Nephron progenitor cell (in vitro differentiated cells): ENCODE results near the gene RNPS1.
A peak's percentile ranks its signal among the peaks of the same experiment; 100 is the strongest.
"Not testable (repeated sequence)": the region's sequence is repeated elsewhere in the genome, so short reads cannot be mapped to it uniquely, and the experiment has no call there.

Experiments used
- DNase-seq: peaks from one replicate; pipeline ENCODE4 v3.0.0; 2021
- H3K27ac Mint-ChIP-seq: 2 replicates; pipeline ENCODE4 v1.8.0; 2021; ENCODE audit warnings: mild to moderate bottlenecking, moderate library complexity, mixed read lengths
- H3K27me3 Mint-ChIP-seq: 2 replicates; pipeline ENCODE4 v1.8.0; 2021; ENCODE audit warnings: mild to moderate bottlenecking, low read depth, mixed read lengths; ENCODE audit not compliant: poor library complexity
- H3K36me3 Mint-ChIP-seq: 2 replicates; pipeline ENCODE4 v1.8.0; 2021; ENCODE audit warnings: low read depth, mixed read lengths
- H3K4me1 Mint-ChIP-seq: 2 replicates; pipeline ENCODE4 v1.8.0; 2021; ENCODE audit warnings: mixed read lengths
- H3K4me3 Mint-ChIP-seq: 2 replicates; pipeline ENCODE4 v1.8.0; 2021; ENCODE audit warnings: mild to moderate bottlenecking, moderate library complexity, mixed read lengths
- H3K9me3 Mint-ChIP-seq: 2 replicates; pipeline ENCODE4 v1.8.0; 2021; ENCODE audit warnings: mild to moderate bottlenecking, moderate library complexity, mixed read lengths
- TF ChIP-seq, protein P1 (sequence below): fragments of 200-600 bp; sonication (generic); IDR thresholded peaks from 2 replicates; pipeline ENCODE4 v1.5.0; 2021; ENCODE audit warnings: antibody characterized with exemption

The RNPS1 gene

GRCh38 chr16:2244926-2245795 is 22.8 kb downstream of the RNPS1 start:
- Mint-ChIP-seq H3K27me3 (no peaks in the 10 kb centered on the region), H3K4me3 (no peak overlapping the region), H3K27ac (peak overlapping the region; percentile 61), H3K9me3 (no peaks in the 10 kb centered on the region), H3K4me1 (peaks cover 3% of the 10 kb centered on the region), H3K36me3 (peaks cover 18% of the 10 kb centered on the region)
- no peak for DNase-seq
- TF ChIP-seq, protein P1, sequence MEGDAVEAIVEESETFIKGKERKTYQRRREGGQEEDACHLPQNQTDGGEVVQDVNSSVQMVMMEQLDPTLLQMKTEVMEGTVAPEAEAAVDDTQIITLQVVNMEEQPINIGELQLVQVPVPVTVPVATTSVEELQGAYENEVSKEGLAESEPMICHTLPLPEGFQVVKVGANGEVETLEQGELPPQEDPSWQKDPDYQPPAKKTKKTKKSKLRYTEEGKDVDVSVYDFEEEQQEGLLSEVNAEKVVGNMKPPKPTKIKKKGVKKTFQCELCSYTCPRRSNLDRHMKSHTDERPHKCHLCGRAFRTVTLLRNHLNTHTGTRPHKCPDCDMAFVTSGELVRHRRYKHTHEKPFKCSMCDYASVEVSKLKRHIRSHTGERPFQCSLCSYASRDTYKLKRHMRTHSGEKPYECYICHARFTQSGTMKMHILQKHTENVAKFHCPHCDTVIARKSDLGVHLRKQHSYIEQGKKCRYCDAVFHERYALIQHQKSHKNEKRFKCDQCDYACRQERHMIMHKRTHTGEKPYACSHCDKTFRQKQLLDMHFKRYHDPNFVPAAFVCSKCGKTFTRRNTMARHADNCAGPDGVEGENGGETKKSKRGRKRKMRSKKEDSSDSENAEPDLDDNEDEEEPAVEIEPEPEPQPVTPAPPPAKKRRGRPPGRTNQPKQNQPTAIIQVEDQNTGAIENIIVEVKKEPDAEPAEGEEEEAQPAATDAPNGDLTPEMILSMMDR: no peak

GRCh38 chr16:2244301-2244700 is 23.6 kb downstream of the RNPS1 start:
- H3K4me1 Mint-ChIP-seq: no peaks in the 10 kb centered on the region
- H3K9me3 Mint-ChIP-seq: no peaks in the 10 kb centered on the region
- no peak overlapping the region for H3K4me3 Mint-ChIP-seq
- H3K27ac Mint-ChIP-seq: no peak overlapping the region
- peaks cover 4% of the 10 kb centered on the region for H3K27me3 Mint-ChIP-seq
- peak; percentile 47 for DNase-seq
- TF ChIP-seq, protein P1: no peak
- H3K36me3 Mint-ChIP-seq: peaks cover 25% of the 10 kb centered on the region

GRCh38 chr16:2243781-2244180 is 24.1 kb downstream of the RNPS1 start:
- H3K4me1 Mint-ChIP-seq: no peaks in the 10 kb centered on the region
- no peak for DNase-seq
- H3K27me3 Mint-ChIP-seq: peaks cover 5% of the 10 kb centered on the region
- H3K4me3 Mint-ChIP-seq: no peak overlapping the region
- TF ChIP-seq, protein P1: no peak
- no peak overlapping the region for H3K27ac Mint-ChIP-seq
- no peaks in the 10 kb centered on the region for H3K9me3 Mint-ChIP-seq
- H3K36me3 Mint-ChIP-seq: peaks cover 25% of the 10 kb centered on the region

- no peaks in the 10 kb centered on the region for H3K9me3 Mint-ChIP-seq
- TF ChIP-seq, protein P1: no peak
- H3K4me1 Mint-ChIP-seq: no peaks in the 10 kb centered on the region
- no peak for DNase-seq
- no peak overlapping the region for H3K4me3 Mint-ChIP-seq
- peaks cover 25% of the 10 kb centered on the region for H3K36me3 Mint-ChIP-seq
- no peak overlapping the region for H3K27ac Mint-ChIP-seq
- H3K27me3 Mint-ChIP-seq: peaks cover 12% of the 10 kb centered on the region
Observed at GRCh38 chr16:2243031-2243528, 24.8 kb downstream of the RNPS1 start.

GRCh38 chr16:2242598-2242997 is 25.3 kb downstream of the RNPS1 start:
- DNase-seq: no peak

DNA sequence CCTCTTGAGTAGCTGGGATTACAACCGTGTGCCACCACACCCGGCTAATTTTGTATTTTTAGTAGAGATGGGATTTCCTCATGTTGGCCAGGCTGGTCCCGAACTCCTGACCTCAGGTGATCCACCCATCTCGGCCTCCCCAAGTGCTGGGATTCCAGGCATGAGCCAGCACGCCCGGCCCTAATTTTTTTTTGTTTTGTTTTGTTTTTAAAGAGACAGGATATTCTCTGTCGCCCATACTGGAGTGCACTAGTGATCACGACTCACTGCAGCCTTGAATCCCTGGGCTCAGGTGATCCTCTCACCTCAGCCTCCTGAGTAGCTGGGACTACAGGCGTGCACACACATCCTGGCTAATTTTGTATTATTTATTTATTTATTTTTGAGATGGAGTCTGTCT is 27.6 kb downstream of the RNPS1 start:
- not testable (repeated sequence) for H3K4me3 Mint-ChIP-seq, H3K9me3 Mint-ChIP-seq, H3K27ac Mint-ChIP-seq, DNase-seq, H3K4me1 Mint-ChIP-seq
- Mint-ChIP-seq H3K36me3 (peaks cover 16% of the 10 kb centered on the region), H3K27me3 (peaks cover 32% of the 10 kb centered on the region)

More at GRCh38 chr16:2242598-2242997, 25.3 kb downstream of the RNPS1 start:
- H3K4me3 Mint-ChIP-seq: no peak overlapping the region
- no peak overlapping the region for H3K27ac Mint-ChIP-seq
- TF ChIP-seq, protein P1: no peak
- peaks cover 25% of the 10 kb centered on the region for H3K36me3 Mint-ChIP-seq
- no peaks in the 10 kb centered on the region for H3K4me1 Mint-ChIP-seq
- H3K9me3 Mint-ChIP-seq: no peaks in the 10 kb centered on the region
- H3K27me3 Mint-ChIP-seq: peaks cover 16% of the 10 kb centered on the region
